Measurements from ENCODE around the gene QRSL1. TPM values are rescaled to one million over a fixed set of nuclear protein-coding genes. Genes with fewer than 3 reads are reported as not detected.

The QRSL1 gene
- total and polyA plus RNA-seq, 9 of the 15 experiments (the other 6 are each of a cell fraction or from before 2014, with no cell fraction given) = 14.6 to 31.5 (median 23.0) TPM

- WGBS (ENCODE audit: insufficient coverage, low coverage, missing lambda C conversion rate) = 0% methylated on average over 2 of the region's 2 CpGs
- Histone ChIP-seq H3K27ac (ENCODE audit: extremely low read depth, low read depth, low read length) (no peak overlapping the region), H3K79me2 (ENCODE audit: control insufficient read depth, insufficient read depth, low read length) (no peaks in the 10 kb centered on the region), H3K27me3 (ENCODE audit: control insufficient read depth in 2 of 2, insufficient read depth in 2 of 2, low read length in 2 of 2) (peaks cover 6 to 9% of the 10 kb centered on the region in 2 experiments; a peak in 3 of 5 replicates), H3K9me3 (replicated peaks; ENCODE audit: control insufficient read depth, insufficient read depth, low read depth, low read length) (no peaks in the 10 kb centered on the region), H2AFZ (ENCODE audit: low read depth, low read length) (no peak overlapping the region), H3K4me1 (replicated peaks in 1 of 2; ENCODE audit: control insufficient read depth in 2 of 2, insufficient read depth in 2 of 2, low read length in 2 of 2) (no peaks in the 10 kb centered on the region), H3K4me3 (no peak overlapping the region), H3K36me3 (ENCODE audit: control insufficient read depth, insufficient read depth, low read length) (no peaks in the 10 kb centered on the region), H3K9me1 (ENCODE audit: control insufficient read depth, insufficient read depth, low read length) (no peaks in the 10 kb centered on the region), H4K20me1 (replicated peaks; ENCODE audit: control insufficient read depth, insufficient read depth, low read length) (no peaks in the 10 kb centered on the region; the same call in 1 of the 2 replicates), H3K4me2 (ENCODE audit: insufficient read depth, low read length) (no peak overlapping the region), H3K9ac (ENCODE audit: insufficient read depth in 1 of 2, low read depth in 2 of 2, low read length in 2 of 2) (no peak overlapping the region)
- in situ Hi-C loops (cut with MboI) (no loop called here), intact Hi-C loops (cut with micrococcal nuclease) (no loop called here)
- TF ChIP-seq ETS2 (tag; IDR thresholded peaks at IDR 0.05; ENCODE audit: borderline replicate concordance, poor library complexity, severe bottlenecking) (no peak), EP400 (IDR thresholded peaks at IDR 0.05) (no peak), ATF3 (IDR thresholded peaks at IDR 0.05) (no peak), ATF3 (CRISPR knock-in tag; conservative IDR thresholded peaks at IDR 0.05) (no peak)
- ATAC-seq (no peak), DNase-seq (ENCODE audit: extremely low read depth in 1 of 4, low spot score in 3 of 4) (no peak), FAIRE-seq (no peak)
- no TSS peak for BruUV-seq (replicated peaks)
- CTCF ChIA-PET (ENCODE audit: low intra/inter-chr PET ratio) = no interaction called here
- POLR2A ChIA-PET = no interaction called here
These were observed 87.6 kb downstream of the QRSL1 start for GRCh38 chr6:106716966-106717365.

Small RNA genes lying within 50 kb of the gene (small RNA-seq; reads per million reads assigned to genes)
- not detected for gene RNU6-527P

Other genes with a start within 250 kb of the QRSL1 start
- 17.9 and 21.1 TPM in 2 replicates for gene RTN4IP1, start 80 bp upstream of the QRSL1 start, total RNA-seq (2014; rRNA removed)
- gene RTN4IP1, start 80 bp upstream of the QRSL1 start, total RNA-seq (2014; rRNA removed; fragmentation: Illumina TruSeq; extraction: Trizol) = 29.3 and 30.8 TPM in 2 replicates
- gene RTN4IP1, start 80 bp upstream of the QRSL1 start, total RNA-seq (2015; rRNA removed; fragmentation: Illumina TruSeq; extraction: Trizol) = 21.2 and 22.0 TPM in 2 replicates
- gene RTN4IP1, start 80 bp upstream of the QRSL1 start, total RNA-seq (2021) = 23.1 and 24.4 TPM in 2 replicates
- gene RTN4IP1, start 80 bp upstream of the QRSL1 start, polyA plus RNA-seq (2011; rRNA removed) = 19.2 and 22.2 TPM in 2 replicates
- 21.4 and 24.8 TPM in 2 replicates for gene RTN4IP1, start 80 bp upstream of the QRSL1 start, polyA plus RNA-seq (2014; fragmentation: Illumina TruSeq; extraction: Trizol)
- 10 to 100 TPM; 35.1 to 46.0 TPM for gene RTN4IP1, start 80 bp upstream of the QRSL1 start, polyA plus RNA-seq (2014; fragmentation: Nextera tagmentation; extraction: Ambion mirVana)
- 16.7 and 21.1 TPM in 2 replicates for gene RTN4IP1, start 80 bp upstream of the QRSL1 start, polyA plus RNA-seq (2014; rRNA removed)

Data from K562 (cell line).